ENCODE measurements around the gene RASSF8.

Gene RASSF8

DNA sequence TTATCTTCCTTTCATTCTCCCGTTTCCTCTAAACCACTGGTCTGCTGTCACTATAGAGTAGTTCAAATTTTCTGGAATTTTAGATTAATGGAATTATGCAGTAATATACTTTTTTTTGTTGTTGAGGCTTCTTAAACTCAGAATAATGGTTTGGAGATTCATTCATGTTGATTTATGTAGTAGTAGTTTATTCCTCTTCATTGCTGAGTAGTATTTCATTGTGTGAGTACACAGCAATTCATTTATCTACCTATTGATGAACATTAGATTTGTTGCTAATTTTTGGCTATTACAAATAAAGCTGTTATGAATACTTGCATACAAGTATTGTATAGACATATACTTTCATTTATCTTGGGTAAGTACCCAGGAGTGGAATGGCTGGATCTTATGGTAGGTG, 7.2 kb downstream of the RASSF8 start:
- TF ChIP-seq, protein P1, sequence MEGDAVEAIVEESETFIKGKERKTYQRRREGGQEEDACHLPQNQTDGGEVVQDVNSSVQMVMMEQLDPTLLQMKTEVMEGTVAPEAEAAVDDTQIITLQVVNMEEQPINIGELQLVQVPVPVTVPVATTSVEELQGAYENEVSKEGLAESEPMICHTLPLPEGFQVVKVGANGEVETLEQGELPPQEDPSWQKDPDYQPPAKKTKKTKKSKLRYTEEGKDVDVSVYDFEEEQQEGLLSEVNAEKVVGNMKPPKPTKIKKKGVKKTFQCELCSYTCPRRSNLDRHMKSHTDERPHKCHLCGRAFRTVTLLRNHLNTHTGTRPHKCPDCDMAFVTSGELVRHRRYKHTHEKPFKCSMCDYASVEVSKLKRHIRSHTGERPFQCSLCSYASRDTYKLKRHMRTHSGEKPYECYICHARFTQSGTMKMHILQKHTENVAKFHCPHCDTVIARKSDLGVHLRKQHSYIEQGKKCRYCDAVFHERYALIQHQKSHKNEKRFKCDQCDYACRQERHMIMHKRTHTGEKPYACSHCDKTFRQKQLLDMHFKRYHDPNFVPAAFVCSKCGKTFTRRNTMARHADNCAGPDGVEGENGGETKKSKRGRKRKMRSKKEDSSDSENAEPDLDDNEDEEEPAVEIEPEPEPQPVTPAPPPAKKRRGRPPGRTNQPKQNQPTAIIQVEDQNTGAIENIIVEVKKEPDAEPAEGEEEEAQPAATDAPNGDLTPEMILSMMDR (IDR thresholded peaks at IDR 0.05; ENCODE audit: low read depth, low read length, missing control alignments) = no peak
- H3K4me3 ChIP-seq (ENCODE audit: low read depth, low read length) = no peak overlapping the region
- in situ Hi-C loops (cut with HindIII; ENCODE audit: low pct_ligation_motif_present, low sequenced_read_pairs) = no loop called here

GRCh38 chr12:25970082-25970481, 11.6 kb downstream of the RASSF8 start:
- no peak for DNase-seq
- no peak overlapping the region for H3K4me3 ChIP-seq (ENCODE audit: low read depth, low read length)
- no peak overlapping the region for H3K27ac ChIP-seq
- no peaks in the 10 kb centered on the region for H3K27me3 ChIP-seq (replicated peaks)
- TF ChIP-seq, protein P1 (IDR thresholded peaks at IDR 0.05; ENCODE audit: low read depth, low read length, missing control alignments) = no peak
- in situ Hi-C loops (cut with HindIII; ENCODE audit: low pct_ligation_motif_present, low sequenced_read_pairs) = no loop called here
- H3K36me3 ChIP-seq (replicated peaks) = no peaks in the 10 kb centered on the region

More for the DNA sequence above, 7.2 kb downstream of the RASSF8 start:
- no peak for DNase-seq
- Histone ChIP-seq H3K27me3 (replicated peaks) (no peaks in the 10 kb centered on the region), H3K27ac (no peak overlapping the region), H3K36me3 (replicated peaks) (no peaks in the 10 kb centered on the region)

- no peak overlapping the region for H3K4me3 ChIP-seq (ENCODE audit: low read depth, low read length)
- H3K27me3 ChIP-seq (replicated peaks) = no peaks in the 10 kb centered on the region
- no peak for DNase-seq
- H3K36me3 ChIP-seq (replicated peaks) = no peaks in the 10 kb centered on the region
- H3K27ac ChIP-seq = no peak overlapping the region
- TF ChIP-seq, protein P1 (IDR thresholded peaks at IDR 0.05; ENCODE audit: low read depth, low read length, missing control alignments) = peak; percentile 21
- in situ Hi-C loops (cut with HindIII; ENCODE audit: low pct_ligation_motif_present, low sequenced_read_pairs) = no loop called here
Measured at GRCh38 chr12:25970916-25971653, 12.6 kb downstream of the RASSF8 start.

DNA sequence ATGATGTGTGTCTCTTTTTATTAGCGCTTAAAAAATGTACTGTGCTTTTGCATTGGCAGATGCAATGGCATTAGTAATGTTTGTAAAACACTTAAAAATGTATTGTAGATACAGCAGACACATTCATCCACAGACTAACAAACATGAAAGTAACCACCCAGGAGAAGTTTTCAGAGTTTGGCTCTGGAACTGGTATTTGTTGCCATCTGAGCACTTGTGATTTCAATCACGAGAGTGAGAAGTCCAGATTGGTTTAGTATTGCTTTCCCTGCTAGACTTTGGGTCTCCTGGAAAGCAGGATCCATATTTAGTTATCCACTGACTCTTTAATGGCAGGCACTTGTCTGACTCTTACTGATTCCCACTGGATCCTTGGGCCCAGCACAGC, 13.2 kb downstream of the RASSF8 start:
- DNase-seq = no peak
- no peak overlapping the region for H3K27ac ChIP-seq
- H3K27me3 ChIP-seq (replicated peaks) = no peaks in the 10 kb centered on the region
- no peak overlapping the region for H3K4me3 ChIP-seq (ENCODE audit: low read depth, low read length)
- in situ Hi-C loops (cut with HindIII; ENCODE audit: low pct_ligation_motif_present, low sequenced_read_pairs) = no loop called here
- H3K36me3 ChIP-seq (replicated peaks) = no peaks in the 10 kb centered on the region
- TF ChIP-seq, protein P1 (IDR thresholded peaks at IDR 0.05; ENCODE audit: low read depth, low read length, missing control alignments) = no peak

DNA sequence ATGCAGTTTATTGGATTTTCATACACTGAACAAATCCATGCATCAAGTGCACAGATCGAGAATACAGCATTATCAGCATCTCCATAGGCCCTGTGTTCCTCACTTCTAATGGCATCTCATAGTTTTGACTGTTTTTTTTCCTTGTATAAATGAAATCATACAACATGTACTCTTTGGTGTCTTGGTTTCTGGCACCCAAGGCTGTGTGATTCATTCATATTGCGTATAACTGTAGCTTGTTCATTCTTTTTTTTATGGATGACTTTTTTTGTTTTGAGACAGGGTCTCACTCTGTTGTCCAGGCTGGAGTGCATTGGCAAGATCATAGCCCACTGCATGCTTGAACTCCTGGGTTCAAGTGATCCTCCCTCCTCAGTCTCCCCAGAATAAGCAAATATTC, 14.3 kb downstream of the RASSF8 start:
- in situ Hi-C loops (cut with HindIII; ENCODE audit: low pct_ligation_motif_present, low sequenced_read_pairs) = no loop called here
- peak; percentile 63 for DNase-seq
- Histone ChIP-seq H3K36me3 (replicated peaks) (no peaks in the 10 kb centered on the region), H3K27me3 (replicated peaks) (no peaks in the 10 kb centered on the region), H3K4me3 (ENCODE audit: low read depth, low read length) (no peak overlapping the region), H3K27ac (no peak overlapping the region)
- TF ChIP-seq, protein P1 (IDR thresholded peaks at IDR 0.05; ENCODE audit: low read depth, low read length, missing control alignments) = no peak

DNA sequence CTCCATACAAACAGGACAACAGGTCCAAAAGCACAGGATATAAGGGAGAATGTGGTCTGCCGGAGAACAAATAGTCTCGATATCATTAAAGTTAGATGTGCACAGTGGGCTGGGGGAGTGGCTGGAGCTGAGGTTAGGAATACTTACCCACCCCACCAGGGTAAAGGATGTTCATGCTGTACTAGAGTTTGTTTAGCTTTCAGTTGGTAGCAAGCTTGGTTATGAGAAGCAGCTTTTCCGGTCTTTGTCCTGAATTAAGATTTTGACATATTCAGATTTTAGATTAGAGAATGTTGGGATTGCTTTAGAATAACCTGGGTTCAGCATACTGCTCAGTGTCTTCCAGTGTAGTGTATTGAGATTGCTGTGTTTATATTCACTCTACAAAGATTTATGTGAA, 16.7 kb downstream of the RASSF8 start:
- Histone ChIP-seq H3K36me3 (replicated peaks) (no peaks in the 10 kb centered on the region), H3K27ac (no peak overlapping the region), H3K4me3 (ENCODE audit: low read depth, low read length) (no peak overlapping the region), H3K27me3 (replicated peaks) (no peaks in the 10 kb centered on the region)
- TF ChIP-seq, protein P1 (IDR thresholded peaks at IDR 0.05; ENCODE audit: low read depth, low read length, missing control alignments) = no peak
- in situ Hi-C loops (cut with HindIII; ENCODE audit: low pct_ligation_motif_present, low sequenced_read_pairs) = no loop called here
- no peak for DNase-seq

Data from brain microvascular endothelial cell (primary cell).